Spleen (tissue), 7 donors: ENCODE data around the gene ACP2.

Experiments used
- CTCF ChIP-seq, 11 experiments: fragments of 200-600 bp in 7 of 11; fragments of 450-650 bp in 4 of 11; sonication (generic) in 4 of 11; IDR thresholded peaks in 8 of 11; conservative IDR thresholded peaks in 3 of 11; 1 replicate in 7 of 11; 2 replicates in 4 of 11; pipeline versions ENCODE4 v1.4.0 to v1.8.0; 2016 to 2021; ENCODE audit warnings: antibody characterized with exemption in 11 of 11, inconsistent platforms in 4 of 11, mild to moderate bottlenecking in 1 of 11
- POLR2A ChIP-seq, 3 donors: fragments of 450-650 bp; IDR thresholded peaks; one replicate each; pipeline ENCODE4 v1.5.1; 2017; ENCODE audit warnings: antibody characterized with exemption in 3 of 3, mild to moderate bottlenecking in 1 of 3
- POLR2AphosphoS5 ChIP-seq, 3 donors: sonication (generic); formaldehyde crosslinking; IDR thresholded peaks; one replicate each; pipeline ENCODE4 v1.5.1; 2017; ENCODE audit warnings: antibody characterized with exemption in 3 of 3
- donor health status: DM: no; HTN: no; CAD: no; lungs with moderate emphysema.
- donor health status: DM: no; HTN: no; CAD: no.
- donor health status: DM: no; HTN: no; CAD: no.

- TF ChIP-seq CTCF (IDR thresholded peaks at IDR 0.05 in 8 of 11, conservative IDR thresholded peaks at IDR 0.05 in 3 of 11) (no peak), POLR2AphosphoS5 (IDR thresholded peaks at IDR 0.05) (no peak), POLR2A (IDR thresholded peaks at IDR 0.05) (no peak)
Observed at GRCh38 chr11:47278769-47279168, 30.2 kb upstream of the ACP2 start.
